ENCODE measurements around the gene NIPAL3.
A peak's percentile ranks its signal among the peaks of the same experiment; 100 is the strongest.

NIPAL3 gene

GRCh38 chr1:24415334-24415909, at the start of gene NIPAL3:
Gene NIPAL3, plus strand, starts transcription at chr1:24415802. Its CDS starts 3,746 bp downstream, at chr1:24419548.
- Mint-ChIP-seq H3K4me1 (ENCODE audit: low read depth) (peaks cover 47% of the 10 kb centered on the region), H3K36me3 (ENCODE audit: low read depth) (peaks cover 16% of the 10 kb centered on the region), H3K9me3 (no peaks in the 10 kb centered on the region), H3K27ac (peak within 1 kb of the TSS; percentile 78), H3K27me3 (ENCODE audit: low read depth) (no peaks in the 10 kb centered on the region), H3K4me3 (peak within 1 kb of the TSS; percentile 97)
- DNase-seq (ENCODE audit: low spot score): peak; percentile 97

- Mint-ChIP-seq H3K27ac (peak overlapping the region; percentile 36), H3K9me3 (no peaks in the 10 kb centered on the region), H3K4me3 (no peak overlapping the region), H3K27me3 (ENCODE audit: low read depth) (no peaks in the 10 kb centered on the region), H3K36me3 (ENCODE audit: low read depth) (no peaks in the 10 kb centered on the region), H3K4me1 (ENCODE audit: low read depth) (peaks cover 10% of the 10 kb centered on the region)
- DNase-seq (ENCODE audit: low spot score): no peak
Measured at GRCh38 chr1:24366707-24367106, 48.9 kb upstream of the NIPAL3 start.

- no peaks in the 10 kb centered on the region for H3K36me3 Mint-ChIP-seq (ENCODE audit: low read depth)
- H3K4me3 Mint-ChIP-seq: no peak overlapping the region
- H3K27ac Mint-ChIP-seq: no peak overlapping the region
- no peaks in the 10 kb centered on the region for H3K27me3 Mint-ChIP-seq (ENCODE audit: low read depth)
- no peak for DNase-seq (ENCODE audit: low spot score)
- peaks cover 10% of the 10 kb centered on the region for H3K4me1 Mint-ChIP-seq (ENCODE audit: low read depth)
- H3K9me3 Mint-ChIP-seq: no peaks in the 10 kb centered on the region
Measured at GRCh38 chr1:24369199-24369598, 46.4 kb upstream of the NIPAL3 start.

- no peak overlapping the region for H3K4me3 Mint-ChIP-seq
- no peak for DNase-seq (ENCODE audit: low spot score)
- H3K36me3 Mint-ChIP-seq (ENCODE audit: low read depth): no peaks in the 10 kb centered on the region
- H3K27me3 Mint-ChIP-seq (ENCODE audit: low read depth): no peaks in the 10 kb centered on the region
- H3K9me3 Mint-ChIP-seq: no peaks in the 10 kb centered on the region
- peaks cover 9% of the 10 kb centered on the region for H3K4me1 Mint-ChIP-seq (ENCODE audit: low read depth)
- no peak overlapping the region for H3K27ac Mint-ChIP-seq
Measured at GRCh38 chr1:24369801-24370200, 45.8 kb upstream of the NIPAL3 start.

- no peaks in the 10 kb centered on the region for H3K9me3 Mint-ChIP-seq
- H3K36me3 Mint-ChIP-seq (ENCODE audit: low read depth): no peaks in the 10 kb centered on the region
- H3K27me3 Mint-ChIP-seq (ENCODE audit: low read depth): no peaks in the 10 kb centered on the region
- H3K4me1 Mint-ChIP-seq (ENCODE audit: low read depth): no peaks in the 10 kb centered on the region
- DNase-seq (ENCODE audit: low spot score): no peak
- no peak overlapping the region for H3K4me3 Mint-ChIP-seq
- no peak overlapping the region for H3K27ac Mint-ChIP-seq
Measured at GRCh38 chr1:24373044-24373443, 42.6 kb upstream of the NIPAL3 start.

GRCh38 chr1:24373710-24374109, 41.9 kb upstream of the NIPAL3 start:
- Mint-ChIP-seq H3K36me3 (ENCODE audit: low read depth) (no peaks in the 10 kb centered on the region), H3K9me3 (no peaks in the 10 kb centered on the region), H3K4me1 (ENCODE audit: low read depth) (no peaks in the 10 kb centered on the region), H3K27me3 (ENCODE audit: low read depth) (no peaks in the 10 kb centered on the region), H3K27ac (no peak overlapping the region), H3K4me3 (no peak overlapping the region)
- no peak for DNase-seq (ENCODE audit: low spot score)

GRCh38 chr1:24374891-24375786, 40.5 kb upstream of the NIPAL3 start:
- H3K4me3 Mint-ChIP-seq: no peak overlapping the region
- no peaks in the 10 kb centered on the region for H3K4me1 Mint-ChIP-seq (ENCODE audit: low read depth)
- no peaks in the 10 kb centered on the region for H3K36me3 Mint-ChIP-seq (ENCODE audit: low read depth)
- DNase-seq (ENCODE audit: low spot score): no peak
- no peak overlapping the region for H3K27ac Mint-ChIP-seq
- H3K9me3 Mint-ChIP-seq: no peaks in the 10 kb centered on the region
- H3K27me3 Mint-ChIP-seq (ENCODE audit: low read depth): no peaks in the 10 kb centered on the region

- peaks cover 9% of the 10 kb centered on the region for H3K4me1 Mint-ChIP-seq (ENCODE audit: low read depth)
Measured at GRCh38 chr1:24379733-24380315, 35.8 kb upstream of the NIPAL3 start.

GRCh38 chr1:24380508-24380907, 35.1 kb upstream of the NIPAL3 start:
- Mint-ChIP-seq H3K27me3 (ENCODE audit: low read depth) (no peaks in the 10 kb centered on the region), H3K27ac (no peak overlapping the region), H3K4me3 (no peak overlapping the region), H3K36me3 (ENCODE audit: low read depth) (no peaks in the 10 kb centered on the region), H3K9me3 (no peaks in the 10 kb centered on the region), H3K4me1 (ENCODE audit: low read depth) (peaks cover 16% of the 10 kb centered on the region)
- no peak for DNase-seq (ENCODE audit: low spot score)

More at GRCh38 chr1:24379733-24380315, 35.8 kb upstream of the NIPAL3 start:
- Mint-ChIP-seq H3K27me3 (ENCODE audit: low read depth) (no peaks in the 10 kb centered on the region), H3K27ac (no peak overlapping the region), H3K4me3 (no peak overlapping the region), H3K9me3 (no peaks in the 10 kb centered on the region), H3K36me3 (ENCODE audit: low read depth) (no peaks in the 10 kb centered on the region)
- no peak for DNase-seq (ENCODE audit: low spot score)

- Mint-ChIP-seq H3K36me3 (ENCODE audit: low read depth) (no peaks in the 10 kb centered on the region), H3K27ac (no peak overlapping the region), H3K9me3 (no peaks in the 10 kb centered on the region), H3K4me1 (ENCODE audit: low read depth) (peaks cover 21% of the 10 kb centered on the region), H3K27me3 (ENCODE audit: low read depth) (no peaks in the 10 kb centered on the region), H3K4me3 (no peak overlapping the region)
- DNase-seq (ENCODE audit: low spot score): no peak
Measured at GRCh38 chr1:24381256-24381655, 34.3 kb upstream of the NIPAL3 start.

GRCh38 chr1:24382165-24382577, 33.4 kb upstream of the NIPAL3 start:
- H3K9me3 Mint-ChIP-seq: no peaks in the 10 kb centered on the region
- H3K27me3 Mint-ChIP-seq (ENCODE audit: low read depth): no peaks in the 10 kb centered on the region
- H3K36me3 Mint-ChIP-seq (ENCODE audit: low read depth): no peaks in the 10 kb centered on the region
- peak; percentile 1 for DNase-seq (ENCODE audit: low spot score)
- H3K4me1 Mint-ChIP-seq (ENCODE audit: low read depth): peaks cover 23% of the 10 kb centered on the region
- H3K27ac Mint-ChIP-seq: peak overlapping the region; percentile 16
- H3K4me3 Mint-ChIP-seq: no peak overlapping the region

- H3K36me3 Mint-ChIP-seq (ENCODE audit: low read depth): no peaks in the 10 kb centered on the region
- no peak for DNase-seq (ENCODE audit: low spot score)
- H3K9me3 Mint-ChIP-seq: no peaks in the 10 kb centered on the region
- peaks cover 23% of the 10 kb centered on the region for H3K4me1 Mint-ChIP-seq (ENCODE audit: low read depth)
- no peak overlapping the region for H3K27ac Mint-ChIP-seq
- H3K27me3 Mint-ChIP-seq (ENCODE audit: low read depth): no peaks in the 10 kb centered on the region
- H3K4me3 Mint-ChIP-seq: no peak overlapping the region
Measured at GRCh38 chr1:24383381-24383940, 32.1 kb upstream of the NIPAL3 start.

GRCh38 chr1:24384251-24385090, 31.1 kb upstream of the NIPAL3 start:
- peaks cover 23% of the 10 kb centered on the region for H3K4me1 Mint-ChIP-seq (ENCODE audit: low read depth)
- peak overlapping the region; percentile 2 for H3K4me3 Mint-ChIP-seq

More at GRCh38 chr1:24384251-24385090, 31.1 kb upstream of the NIPAL3 start:
- no peaks in the 10 kb centered on the region for H3K27me3 Mint-ChIP-seq (ENCODE audit: low read depth)
- H3K9me3 Mint-ChIP-seq: no peaks in the 10 kb centered on the region
- no peaks in the 10 kb centered on the region for H3K36me3 Mint-ChIP-seq (ENCODE audit: low read depth)
- peak overlapping the region; percentile 70 for H3K27ac Mint-ChIP-seq
- peak; percentile 61 for DNase-seq (ENCODE audit: low spot score)
